AG08395 (cell line): Measurements from ENCODE around the gene PRR20D.
"Not testable (repeated sequence)": the region's sequence is repeated elsewhere in the genome, so short reads cannot be mapped to it uniquely, and the experiment has no call there.

Experiments used
- DNase-seq: peaks from one replicate; pipeline ENCODE4 v3.0.0; 2012; ENCODE audit warnings: mixed read lengths, low spot score

PRR20D gene

GRCh38 chr13:57160332-57160731 lies at the start of gene PRR20D:
TSS of gene PRR20D (plus strand) at chr13:57160632. CDS start at chr13:57161019, 387 bp downstream.
- DNase-seq = not testable (repeated sequence)

GRCh38 chr13:57114945-57115344 lies 45.5 kb upstream of the PRR20D start:
- no peak for DNase-seq

- no peak for DNase-seq
These were observed 36.8 kb upstream of the PRR20D start for GRCh38 chr13:57123681-57124080.

GRCh38 chr13:57128909-57129308 lies 31.5 kb upstream of the PRR20D start:
- no peak for DNase-seq

GRCh38 chr13:57136093-57136492 lies 24.3 kb upstream of the PRR20D start:
- no peak for DNase-seq

GRCh38 chr13:57137585-57137984 lies 22.8 kb upstream of the PRR20D start:
- DNase-seq = no peak

GRCh38 chr13:57138988-57139387 lies 21.4 kb upstream of the PRR20D start:
- no peak for DNase-seq

- not testable (repeated sequence) for DNase-seq
These were observed 20.7 kb upstream of the PRR20D start for GRCh38 chr13:57139781-57140180.

- not testable (repeated sequence) for DNase-seq
These were observed 20.0 kb upstream of the PRR20D start, which contains the start of gene PRR20A for GRCh38 chr13:57140235-57140968. TSS of gene PRR20A (plus strand) at chr13:57140918. CDS start at chr13:57141305, 387 bp downstream.

- DNase-seq = not testable (repeated sequence)
These were observed 13.2 kb upstream of the PRR20D start, which contains the start of gene PRR20B for GRCh38 chr13:57147188-57147587. TSS of gene PRR20B (plus strand) at chr13:57147488. CDS start at chr13:57147875, 387 bp downstream.

GRCh38 chr13:57148106-57148505 lies 12.3 kb upstream of the PRR20D start:
- DNase-seq = not testable (repeated sequence)

- not testable (repeated sequence) for DNase-seq
These were observed 6.7 kb upstream of the PRR20D start, which contains the start of gene PRR20C for GRCh38 chr13:57153761-57154160. TSS of gene PRR20C (plus strand) at chr13:57154061. CDS start at chr13:57154448, 387 bp downstream.

GRCh38 chr13:57166897-57167296 lies 6.5 kb downstream of the PRR20D start, which contains the start of gene PRR20E:
TSS of gene PRR20E (plus strand) at chr13:57167197. CDS start at chr13:57167584, 387 bp downstream.
- not testable (repeated sequence) for DNase-seq

GRCh38 chr13:57191667-57192066 lies 31.2 kb downstream of the PRR20D start:
- no peak for DNase-seq

GRCh38 chr13:57212989-57213388 lies 52.6 kb downstream of the PRR20D start:
- no peak for DNase-seq
